ENCODE results near the gene ENPP6.
"Not testable (repeated sequence)": the region's sequence is repeated elsewhere in the genome, so short reads cannot be mapped to it uniquely, and the experiment has no call there.

The ENPP6 gene

GRCh38 chr4:184143770-184144564, 73.7 kb downstream of the ENPP6 start:
- Histone ChIP-seq H3K4me3 (ENCODE audit: low read depth, low read length) (no peak overlapping the region), H3K36me3 (replicated peaks) (no peaks in the 10 kb centered on the region), H3K27ac (no peak overlapping the region), H3K27me3 (replicated peaks) (no peaks in the 10 kb centered on the region)
- no peak for TF ChIP-seq CTCF (IDR thresholded peaks at IDR 0.05; ENCODE audit: low read depth, low read length, missing control alignments)
- DNase-seq: no peak
- in situ Hi-C loops (cut with HindIII; ENCODE audit: low pct_ligation_motif_present, low sequenced_read_pairs): no loop called here

GRCh38 chr4:184142121-184143000, 75.3 kb downstream of the ENPP6 start:
- H3K27ac ChIP-seq: no peak overlapping the region
- TF ChIP-seq CTCF (IDR thresholded peaks at IDR 0.05; ENCODE audit: low read depth, low read length, missing control alignments): no peak
- no peaks in the 10 kb centered on the region for H3K27me3 ChIP-seq (replicated peaks)
- H3K4me3 ChIP-seq (ENCODE audit: low read depth, low read length): no peak overlapping the region
- no peak for DNase-seq
- in situ Hi-C loops (cut with HindIII; ENCODE audit: low pct_ligation_motif_present, low sequenced_read_pairs): no loop called here
- H3K36me3 ChIP-seq (replicated peaks): no peaks in the 10 kb centered on the region

GRCh38 chr4:184140901-184141300, 76.8 kb downstream of the ENPP6 start:
- in situ Hi-C loops (cut with HindIII; ENCODE audit: low pct_ligation_motif_present, low sequenced_read_pairs); DNase-seq; H3K36me3 ChIP-seq (replicated peaks); H3K27ac ChIP-seq; H3K27me3 ChIP-seq (replicated peaks); H3K4me3 ChIP-seq (ENCODE audit: low read depth, low read length): not testable (repeated sequence)

- Histone ChIP-seq H3K27me3 (replicated peaks) (no peaks in the 10 kb centered on the region), H3K4me3 (ENCODE audit: low read depth, low read length) (no peak overlapping the region), H3K36me3 (replicated peaks) (no peaks in the 10 kb centered on the region), H3K27ac (no peak overlapping the region)
- in situ Hi-C loops (cut with HindIII; ENCODE audit: low pct_ligation_motif_present, low sequenced_read_pairs): no loop called here
- no peak for TF ChIP-seq CTCF (IDR thresholded peaks at IDR 0.05; ENCODE audit: low read depth, low read length, missing control alignments)
- no peak for DNase-seq
Measured at GRCh38 chr4:184136525-184136924, 81.1 kb downstream of the ENPP6 start.

GRCh38 chr4:184126800-184127199, 90.9 kb downstream of the ENPP6 start:
- in situ Hi-C loops (cut with HindIII; ENCODE audit: low pct_ligation_motif_present, low sequenced_read_pairs): no loop called here
- DNase-seq: no peak
- Histone ChIP-seq H3K27ac (no peak overlapping the region), H3K4me3 (ENCODE audit: low read depth, low read length) (no peak overlapping the region), H3K27me3 (replicated peaks) (no peaks in the 10 kb centered on the region), H3K36me3 (replicated peaks) (no peaks in the 10 kb centered on the region)
- TF ChIP-seq CTCF (IDR thresholded peaks at IDR 0.05; ENCODE audit: low read depth, low read length, missing control alignments): no peak

GRCh38 chr4:184122631-184123408, 94.9 kb downstream of the ENPP6 start:
- Histone ChIP-seq H3K27me3 (replicated peaks) (no peaks in the 10 kb centered on the region), H3K27ac (no peak overlapping the region), H3K4me3 (ENCODE audit: low read depth, low read length) (no peak overlapping the region), H3K36me3 (replicated peaks) (no peaks in the 10 kb centered on the region)
- no peak for TF ChIP-seq CTCF (IDR thresholded peaks at IDR 0.05; ENCODE audit: low read depth, low read length, missing control alignments)
- in situ Hi-C loops (cut with HindIII; ENCODE audit: low pct_ligation_motif_present, low sequenced_read_pairs): no loop called here
- no peak for DNase-seq
